HG02884 (cell line): Measurements from ENCODE around the gene RAB35.

Experiments
- ATAC-seq: cut with Tn5 transposase; IDR thresholded peaks from one replicate; pipeline ENCODE4 v1.9.1; 2021; ENCODE audit warnings: mild to moderate bottlenecking, moderate library complexity; ENCODE audit not compliant: unreplicated experiment

Gene RAB35

GRCh38 chr12:120116441-120116791 is at the start of gene RAB35:
Gene RAB35 (minus strand): TSS chr12:120116753. CDS start chr12:120116650, 103 bp downstream.
- no peak for ATAC-seq

DNA sequence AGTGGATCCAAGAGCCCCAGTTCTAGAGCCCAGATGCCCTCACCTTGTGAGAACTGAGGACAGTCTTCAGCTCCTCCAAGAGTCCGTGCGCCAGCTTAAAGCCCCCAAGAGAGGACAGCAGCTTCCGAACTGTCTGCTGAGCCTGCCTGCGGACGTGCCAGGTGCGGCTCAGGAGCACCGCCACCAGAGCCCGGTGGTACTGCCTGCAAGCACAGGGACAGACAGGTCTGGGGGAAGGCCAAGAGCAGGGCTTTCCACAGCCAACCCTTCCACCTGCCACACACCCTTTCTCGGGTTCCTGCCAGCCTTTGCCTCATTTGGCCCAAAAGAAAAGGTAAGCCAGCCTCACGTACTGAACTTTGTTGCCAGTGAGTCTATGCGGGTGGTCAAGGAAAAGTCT is 47.7 kb upstream of the RAB35 start:
- ATAC-seq: no peak

DNA sequence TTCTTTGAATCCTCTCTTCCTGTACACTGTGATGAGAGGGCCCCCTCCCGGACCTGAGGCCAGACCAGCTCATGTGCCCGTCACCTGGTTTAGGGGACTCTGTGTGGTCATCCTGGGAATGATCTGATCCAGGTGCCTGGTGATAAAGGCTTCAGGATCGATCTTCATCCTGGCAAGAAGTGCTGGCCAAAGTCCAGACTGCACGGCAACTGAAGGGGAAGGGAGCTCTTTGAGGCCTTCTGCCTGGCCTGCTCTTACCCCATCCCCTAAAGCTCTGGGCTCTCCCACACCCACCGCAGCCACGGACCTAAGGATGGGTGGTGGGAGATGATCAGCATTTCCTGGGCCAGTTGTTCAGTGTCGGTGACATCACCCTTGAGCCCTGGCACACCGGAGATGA is 46.2 kb upstream of the RAB35 start:
- ATAC-seq: no peak

GRCh38 chr12:120161852-120162251 is 45.3 kb upstream of the RAB35 start:
- no peak for ATAC-seq

- no peak for ATAC-seq
Observed at GRCh38 chr12:120159509-120160237, 43.1 kb upstream of the RAB35 start.

- ATAC-seq: no peak
Observed at GRCh38 chr12:120158351-120158750, 41.8 kb upstream of the RAB35 start.

DNA sequence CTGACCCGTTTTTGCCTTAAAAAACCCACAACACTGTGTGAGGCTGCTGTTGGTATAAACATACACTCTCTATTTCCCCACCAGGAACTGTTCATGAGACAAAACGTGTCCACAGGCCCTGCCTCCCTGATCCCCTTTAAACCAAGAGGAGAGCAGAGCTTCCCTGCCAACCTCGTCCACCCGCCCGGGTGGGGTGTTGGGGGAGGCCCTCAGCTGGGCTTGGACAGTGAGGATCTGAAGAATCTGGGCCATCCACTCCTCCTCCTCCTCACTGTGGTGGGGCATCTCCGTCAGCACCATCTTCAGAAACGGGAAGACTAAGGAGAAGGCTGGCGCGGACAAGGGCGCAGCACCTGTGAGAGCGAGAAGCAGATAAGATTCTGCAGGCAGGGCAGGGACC is 41.1 kb upstream of the RAB35 start:
- ATAC-seq: no peak

DNA sequence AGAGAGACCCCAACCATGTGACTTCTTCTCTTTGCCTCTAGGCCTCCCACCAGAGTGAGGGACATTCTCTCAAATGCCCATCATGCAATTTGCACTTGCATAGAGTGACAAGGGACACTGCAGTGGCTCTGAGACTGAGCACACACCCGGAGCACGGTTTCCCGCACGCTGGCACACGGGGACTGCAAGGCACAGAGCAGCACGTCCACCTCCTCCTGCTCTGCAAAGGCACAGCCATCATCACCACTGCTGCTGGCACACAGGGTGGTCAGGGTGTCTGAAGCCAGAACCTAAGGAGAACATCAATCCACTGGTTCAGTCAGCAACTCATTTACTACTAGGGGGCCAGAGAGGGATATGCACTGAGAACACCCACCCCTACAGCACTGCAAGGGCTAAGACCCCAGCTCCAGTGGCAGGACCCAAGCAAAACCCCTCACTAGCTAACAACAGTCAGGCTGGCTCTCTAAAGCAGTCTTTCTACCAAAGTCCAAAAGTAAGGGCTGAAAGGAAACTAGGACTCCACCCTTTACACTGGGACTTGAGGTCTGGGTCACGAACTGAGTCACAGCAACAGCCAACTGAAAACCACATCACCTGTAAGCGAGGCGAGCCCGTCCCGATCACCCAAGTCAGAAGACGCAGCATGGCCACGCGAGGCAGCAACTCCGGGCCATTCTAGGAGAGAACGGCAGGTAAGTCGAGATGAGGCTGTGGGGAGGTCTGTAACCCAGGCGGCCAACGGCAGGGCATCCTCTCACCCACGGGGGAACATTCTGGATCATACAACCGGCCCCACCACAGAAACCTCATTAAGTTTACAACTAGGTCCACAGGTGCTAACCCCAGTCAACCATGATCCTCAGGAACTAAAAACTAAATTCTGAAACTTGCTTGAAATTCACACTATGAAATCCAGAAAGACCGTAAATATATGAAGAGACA is 40.0 kb upstream of the RAB35 start:
- ATAC-seq: no peak

DNA sequence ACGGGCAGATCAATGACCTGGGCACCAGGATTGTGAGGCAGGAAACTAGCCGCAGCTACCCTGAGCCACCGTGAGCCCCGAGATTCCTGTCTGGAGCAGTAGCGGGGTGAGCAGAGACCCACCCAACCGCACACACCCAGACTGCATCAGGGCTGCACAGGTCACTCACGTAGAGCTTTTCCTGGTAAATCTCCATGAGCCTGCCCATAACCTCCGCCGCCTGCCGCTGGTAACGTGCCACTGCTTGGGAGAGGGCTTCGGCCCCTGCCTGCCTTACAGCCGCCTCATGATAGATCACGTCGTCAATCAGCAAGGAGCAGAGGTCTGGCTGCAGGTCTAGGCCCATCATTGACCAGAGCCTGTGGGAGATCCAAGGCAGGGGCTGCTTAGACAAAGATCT is 38.5 kb upstream of the RAB35 start:
- no peak for ATAC-seq

- ATAC-seq: no peak
Observed at GRCh38 chr12:120150919-120151525, 34.5 kb upstream of the RAB35 start.

DNA sequence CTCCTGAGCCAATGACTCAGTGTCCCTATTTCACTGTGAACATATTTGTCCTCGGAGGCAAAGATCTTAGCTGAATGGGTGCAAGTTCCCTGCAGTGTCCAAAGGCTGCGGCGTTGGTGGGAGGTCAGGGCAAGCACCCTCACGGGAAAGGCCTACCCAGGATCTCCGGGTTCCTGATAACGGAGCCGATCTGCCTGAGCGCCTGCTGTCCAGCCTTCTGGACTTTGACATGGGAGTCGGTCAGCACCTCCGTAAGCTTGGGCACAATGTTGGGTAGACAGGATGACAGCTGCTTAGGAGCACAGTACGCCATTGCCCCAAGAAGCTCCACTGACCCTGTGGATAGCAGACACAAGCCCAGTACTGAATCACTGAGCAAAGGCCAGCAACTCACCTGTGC is 31.5 kb upstream of the RAB35 start:
- no peak for ATAC-seq

GRCh38 chr12:120145164-120145563 is 28.6 kb upstream of the RAB35 start:
- no peak for ATAC-seq

DNA sequence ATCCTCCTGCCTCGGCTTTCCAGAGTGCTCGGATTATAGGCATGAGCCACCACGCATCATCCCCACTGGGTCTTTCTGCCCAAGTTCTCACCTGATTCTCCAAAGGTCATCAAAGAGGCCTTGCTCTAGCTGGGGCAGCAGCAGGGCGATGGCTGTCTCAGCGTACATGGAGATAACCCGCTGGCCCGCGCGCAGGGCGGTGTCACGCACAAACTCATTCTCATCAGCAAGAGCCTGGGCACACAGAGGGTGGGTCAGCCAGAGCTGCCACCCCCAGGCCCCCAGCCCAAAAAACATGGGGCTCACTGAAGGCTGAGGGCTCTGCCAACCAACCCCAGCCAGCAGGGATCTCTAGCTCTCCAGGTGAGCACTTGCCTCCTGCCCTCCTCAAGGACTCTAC is 27.7 kb upstream of the RAB35 start:
- no peak for ATAC-seq

- ATAC-seq: no peak
Observed at GRCh38 chr12:120142231-120142877, 25.8 kb upstream of the RAB35 start.

GRCh38 chr12:120141336-120141735 is 24.8 kb upstream of the RAB35 start:
- ATAC-seq: no peak

DNA sequence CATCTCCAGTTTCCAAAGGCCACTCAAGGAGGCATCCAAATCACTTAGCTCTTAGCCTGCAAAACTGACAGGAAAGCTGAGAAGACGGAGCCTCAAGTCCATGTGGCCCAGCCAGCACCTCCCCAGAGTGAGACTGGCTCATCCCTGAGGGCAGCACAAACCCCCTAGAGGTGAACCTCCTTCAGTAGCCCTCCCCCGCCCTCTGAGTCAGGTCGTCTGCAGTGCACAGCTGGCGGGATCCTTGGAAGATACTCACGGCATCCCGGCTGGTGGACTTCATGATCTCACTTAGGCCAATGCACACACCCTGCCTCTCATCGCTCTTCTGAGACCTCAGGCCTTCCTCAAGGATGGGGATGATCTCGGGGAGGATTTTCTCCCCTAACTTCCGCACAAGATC is 24.1 kb upstream of the RAB35 start:
- no peak for ATAC-seq

DNA sequence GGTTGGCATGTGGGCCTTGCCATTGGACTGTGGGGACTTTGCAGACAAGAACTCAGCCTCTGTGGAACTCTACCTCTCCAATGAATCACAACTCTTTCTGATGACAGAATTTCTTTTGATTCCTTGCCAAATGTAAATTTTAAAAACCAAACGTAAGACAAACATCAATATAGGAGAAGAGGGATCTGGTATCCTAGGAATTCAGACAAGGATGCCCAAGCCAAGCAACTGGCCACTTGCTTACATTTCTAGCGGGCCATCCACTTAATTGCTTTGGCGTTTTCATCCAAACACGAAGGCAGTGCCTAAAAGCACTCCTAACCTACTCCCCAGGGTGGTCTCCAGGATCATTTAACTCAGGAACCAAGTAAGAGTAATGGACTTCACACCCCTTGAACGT is 23.4 kb upstream of the RAB35 start:
- ATAC-seq: no peak

DNA sequence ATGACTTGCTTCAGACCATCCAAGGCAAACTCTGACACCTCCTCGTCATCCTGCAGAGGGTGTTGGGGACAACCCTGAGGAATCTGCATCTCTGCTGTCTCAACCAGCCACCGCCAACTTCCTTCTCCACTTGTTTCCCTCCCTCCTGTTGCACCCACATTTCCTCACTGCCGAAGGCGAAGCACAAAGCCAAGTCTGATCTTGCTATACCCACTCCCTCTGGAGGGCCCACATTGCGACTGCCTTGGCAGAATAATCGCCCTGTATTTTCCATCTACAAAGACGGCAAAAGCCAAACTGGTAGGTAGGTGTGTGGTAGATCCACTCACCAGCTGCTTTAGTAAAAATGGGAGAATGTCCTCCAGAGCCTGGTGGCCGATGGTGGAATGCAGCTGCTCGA is 21.8 kb upstream of the RAB35 start:
- ATAC-seq: no peak

GRCh38 chr12:120137833-120138232 is 21.3 kb upstream of the RAB35 start:
- ATAC-seq: no peak

DNA sequence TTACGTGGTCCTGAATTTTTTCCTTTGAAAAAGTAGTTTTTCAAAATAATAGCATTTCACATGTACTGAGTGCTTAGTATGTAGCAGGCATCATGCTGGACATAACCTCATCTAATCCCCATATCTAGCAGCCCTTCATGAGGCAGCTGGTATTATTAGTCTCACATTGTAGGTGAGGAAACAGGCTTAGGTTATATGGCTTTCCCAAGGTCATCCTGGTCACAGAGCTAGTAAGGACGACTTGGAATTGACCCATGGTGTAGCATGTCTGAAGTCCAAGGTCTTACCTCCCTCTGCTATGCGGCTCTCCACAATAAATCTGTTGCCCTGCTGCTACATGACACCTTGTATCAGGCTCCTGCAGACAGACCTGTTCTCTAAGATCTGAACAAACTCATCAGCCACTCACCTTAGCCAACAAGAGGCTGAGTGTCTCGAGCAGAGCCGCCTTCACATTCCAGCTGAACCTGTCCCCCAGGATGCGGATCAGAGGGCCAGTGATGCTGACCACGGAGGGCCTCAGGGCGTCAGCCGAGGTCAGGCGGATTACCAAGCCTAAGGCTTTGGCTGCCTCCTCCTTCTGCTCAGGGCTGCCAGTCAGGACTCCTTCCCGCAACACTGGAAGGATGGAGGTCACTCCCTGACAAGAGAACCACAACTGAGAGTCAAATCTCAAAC is 19.7 kb upstream of the RAB35 start:
- ATAC-seq: no peak
